ENCODE results near the gene RTTN. TPM values are rescaled to one million over a fixed set of nuclear protein-coding genes. Genes with fewer than 3 reads are reported as not detected.
"Not testable (repeated sequence)": the region's sequence is repeated elsewhere in the genome, so short reads cannot be mapped to it uniquely, and the experiment has no call there.

Gene RTTN
- total RNA-seq, 1 experiment from 2014 or later: 14.3 TPM

- no peaks in the 10 kb centered on the region for H3K9me3 ChIP-seq (ENCODE audit: insufficient read depth, low read depth)
- TF ChIP-seq EZH2 (IDR thresholded peaks at IDR 0.05; ENCODE audit: low read depth) (no peak), CTCF (conservative IDR thresholded peaks at IDR 0.05) (no peak)
- H3K79me2 ChIP-seq (ENCODE audit: low read depth): no peaks in the 10 kb centered on the region
- BruUV-seq (replicated peaks): no TSS peak
- intact Hi-C loops (cut with micrococcal nuclease; ENCODE audit: unreplicated experiment): no loop called here
- no peaks in the 10 kb centered on the region for H3K27me3 ChIP-seq (ENCODE audit: insufficient read depth, low read depth)
- H3K36me3 ChIP-seq (ENCODE audit: low read depth): no peaks in the 10 kb centered on the region; the same call in 1 of the 2 replicates
- H3K4me3 ChIP-seq: no peak overlapping the region
- CTCF ChIA-PET: no interaction called here
- no peak for DNase-seq
- no peaks in the 10 kb centered on the region for H3K4me1 ChIP-seq (replicated peaks; ENCODE audit: insufficient read depth)
- H3K9me2 ChIP-seq (ENCODE audit: insufficient read depth): no peaks in the 10 kb centered on the region
- POLR2A ChIA-PET (ENCODE audit: unreplicated experiment): no interaction called here
- no peak overlapping the region for H3K27ac ChIP-seq
- H3K4me2 ChIP-seq: no peak overlapping the region
- no peaks in the 10 kb centered on the region for H3F3A ChIP-seq (ENCODE audit: insufficient read depth, low read depth)
- H4K20me1 ChIP-seq (ENCODE audit: insufficient read depth): no peaks in the 10 kb centered on the region
- no peak overlapping the region for H2AFZ ChIP-seq
Measured at GRCh38 chr18:69978732-69979715, 226.5 kb downstream of the RTTN start.

DNA sequence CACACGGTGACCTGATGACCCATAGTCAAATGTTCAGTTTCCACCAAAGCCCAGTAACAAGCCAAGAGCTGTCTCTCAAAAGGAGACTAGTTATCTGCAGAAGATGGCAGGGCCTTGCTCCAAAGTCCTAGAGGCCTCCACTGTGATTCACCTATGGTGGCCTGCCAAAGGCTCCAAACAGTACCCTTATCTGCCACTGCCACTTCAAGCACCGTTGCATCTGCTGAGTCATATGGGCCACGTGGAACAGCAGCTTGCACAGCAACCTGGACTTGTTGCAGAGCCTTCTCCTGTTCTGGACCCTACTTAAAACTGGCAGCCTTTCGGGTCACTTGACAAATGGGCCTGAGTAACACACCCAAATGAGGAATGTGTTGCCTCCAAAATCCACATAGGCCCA is 230.2 kb downstream of the RTTN start:
- H3K4me1 ChIP-seq (replicated peaks; ENCODE audit: insufficient read depth); POLR2A ChIA-PET (ENCODE audit: unreplicated experiment); H3K79me2 ChIP-seq (ENCODE audit: low read depth); H3K9me3 ChIP-seq (ENCODE audit: insufficient read depth, low read depth); H3F3A ChIP-seq (ENCODE audit: insufficient read depth, low read depth); H3K9me2 ChIP-seq (ENCODE audit: insufficient read depth); BruUV-seq (replicated peaks); H3K4me3 ChIP-seq; H4K20me1 ChIP-seq (ENCODE audit: insufficient read depth); DNase-seq; intact Hi-C loops (cut with micrococcal nuclease; ENCODE audit: unreplicated experiment); H2AFZ ChIP-seq; CTCF ChIA-PET; H3K4me2 ChIP-seq; H3K27me3 ChIP-seq (ENCODE audit: insufficient read depth, low read depth); H3K27ac ChIP-seq; H3K36me3 ChIP-seq (ENCODE audit: low read depth): not testable (repeated sequence)

GRCh38 chr18:69974365-69974764 is 231.1 kb downstream of the RTTN start:
- no peaks in the 10 kb centered on the region for H3K4me1 ChIP-seq (replicated peaks; ENCODE audit: insufficient read depth)
- DNase-seq: no peak
- POLR2A ChIA-PET (ENCODE audit: unreplicated experiment): no interaction called here
- CTCF ChIA-PET: no interaction called here
- H3K27me3 ChIP-seq (ENCODE audit: insufficient read depth, low read depth): no peaks in the 10 kb centered on the region
- BruUV-seq (replicated peaks): no TSS peak
- intact Hi-C loops (cut with micrococcal nuclease; ENCODE audit: unreplicated experiment): no loop called here
- no peak overlapping the region for H3K27ac ChIP-seq
- H4K20me1 ChIP-seq (ENCODE audit: insufficient read depth): no peaks in the 10 kb centered on the region
- H3K9me3 ChIP-seq (ENCODE audit: insufficient read depth, low read depth): 0 out of 2 replicates have a peak, but pooled peaks cover 3% of the 10 kb centered on the region
- H3K4me2 ChIP-seq: no peak overlapping the region
- H3F3A ChIP-seq (ENCODE audit: insufficient read depth, low read depth): no peaks in the 10 kb centered on the region
- H2AFZ ChIP-seq: no peak overlapping the region
- H3K79me2 ChIP-seq (ENCODE audit: low read depth): no peaks in the 10 kb centered on the region
- TF ChIP-seq EZH2 (IDR thresholded peaks at IDR 0.05; ENCODE audit: low read depth) (no peak), CTCF (conservative IDR thresholded peaks at IDR 0.05) (no peak)
- no peak overlapping the region for H3K4me3 ChIP-seq
- no peaks in the 10 kb centered on the region for H3K36me3 ChIP-seq (ENCODE audit: low read depth)
- no peaks in the 10 kb centered on the region for H3K9me2 ChIP-seq (ENCODE audit: insufficient read depth)

Measured in PC-9 (cell line).